ENCODE measurements around the gene PRSS12.

PRSS12 gene

DNA sequence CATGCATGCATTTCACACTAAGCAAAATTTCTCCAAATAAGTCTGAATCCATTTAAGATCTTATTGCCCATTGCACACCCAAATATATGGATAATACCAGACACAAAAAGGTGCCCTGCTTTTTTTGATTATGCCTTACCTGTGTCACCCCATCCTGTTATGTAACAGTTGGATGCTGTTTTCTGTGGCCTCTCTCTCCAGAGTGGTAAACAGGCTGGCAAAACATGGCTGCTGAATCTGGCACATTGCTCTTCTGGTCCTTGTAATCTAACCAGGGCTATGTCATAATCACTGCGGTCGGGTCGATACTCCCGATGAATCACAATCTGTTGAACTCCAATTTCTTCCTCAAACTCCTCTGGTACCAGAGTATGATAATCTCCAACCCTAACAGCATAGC lies 70.1 kb downstream of the PRSS12 start:
- Histone ChIP-seq H3K79me1 (ENCODE audit: low read length) (no peaks in the 10 kb centered on the region), H3K27me3 (ENCODE audit: insufficient read depth, low read length, poor library complexity) (no peaks in the 10 kb centered on the region), H3K4me3 (ENCODE audit: low read length) (no peak overlapping the region), H4K5ac (ENCODE audit: low read length) (no peak overlapping the region), H4K8ac (ENCODE audit: low read depth, low read length) (no peak overlapping the region), H3K79me2 (ENCODE audit: control insufficient read depth, insufficient read depth, low read length) (peaks cover 11% of the 10 kb centered on the region), H3K23ac (ENCODE audit: low read length) (no peak overlapping the region), H3K27ac (ENCODE audit: low read depth, low read length) (no peak overlapping the region), H2BK5ac (ENCODE audit: low read length) (no peak overlapping the region), H3K56ac (ENCODE audit: low read length) (no peak overlapping the region), H3K18ac (ENCODE audit: low read length) (no peak overlapping the region), H3K4me1 (ENCODE audit: control insufficient read depth, low read depth, low read length) (no peaks in the 10 kb centered on the region), H2AK5ac (ENCODE audit: low read length) (no peak overlapping the region), H3K4ac (ENCODE audit: low read depth, low read length) (no peak overlapping the region), H3K36me3 (ENCODE audit: control insufficient read depth, insufficient read depth, low read length) (no peaks in the 10 kb centered on the region), H3K4me2 (ENCODE audit: low read length) (no peak overlapping the region), H3K9ac (ENCODE audit: low read length) (no peak overlapping the region), H2BK15ac (replicated peaks; ENCODE audit: low read depth) (no peak overlapping the region), H2BK120ac (ENCODE audit: low read depth, low read length) (no peak overlapping the region)
- DNase-seq: peak; percentile 19
- no CpG with 5 or more reads among the region's 4 CpGs for WGBS (ENCODE audit: extremely low coverage, insufficient coverage, low lambda C conversion rate)

GRCh38 chr4:118281611-118282442 lies 71.0 kb downstream of the PRSS12 start:
- Histone ChIP-seq H3K79me2 (ENCODE audit: control insufficient read depth, insufficient read depth, low read length) (peaks cover 11% of the 10 kb centered on the region), H3K4me1 (ENCODE audit: control insufficient read depth, low read depth, low read length) (no peaks in the 10 kb centered on the region), H3K4me3 (ENCODE audit: low read length) (no peak overlapping the region), H3K18ac (ENCODE audit: low read length) (no peak overlapping the region), H3K4me2 (ENCODE audit: low read length) (no peak overlapping the region), H3K4ac (ENCODE audit: low read depth, low read length) (no peak overlapping the region), H3K56ac (ENCODE audit: low read length) (no peak overlapping the region), H3K27ac (ENCODE audit: low read depth, low read length) (no peak overlapping the region), H4K8ac (ENCODE audit: low read depth, low read length) (no peak overlapping the region), H2BK15ac (replicated peaks; ENCODE audit: low read depth) (no peak overlapping the region), H4K5ac (ENCODE audit: low read length) (no peak overlapping the region), H3K79me1 (ENCODE audit: low read length) (no peaks in the 10 kb centered on the region), H3K27me3 (ENCODE audit: insufficient read depth, low read length, poor library complexity) (no peaks in the 10 kb centered on the region), H3K36me3 (ENCODE audit: control insufficient read depth, insufficient read depth, low read length) (no peaks in the 10 kb centered on the region), H2BK5ac (ENCODE audit: low read length) (no peak overlapping the region), H3K23ac (ENCODE audit: low read length) (no peak overlapping the region), H2AK5ac (ENCODE audit: low read length) (no peak overlapping the region), H3K9ac (ENCODE audit: low read length) (no peak overlapping the region), H2BK120ac (ENCODE audit: low read depth, low read length) (no peak overlapping the region)
- DNase-seq: peak; percentile 42
- no CpG with 5 or more reads among the region's 9 CpGs for WGBS (ENCODE audit: extremely low coverage, insufficient coverage, low lambda C conversion rate)

DNA sequence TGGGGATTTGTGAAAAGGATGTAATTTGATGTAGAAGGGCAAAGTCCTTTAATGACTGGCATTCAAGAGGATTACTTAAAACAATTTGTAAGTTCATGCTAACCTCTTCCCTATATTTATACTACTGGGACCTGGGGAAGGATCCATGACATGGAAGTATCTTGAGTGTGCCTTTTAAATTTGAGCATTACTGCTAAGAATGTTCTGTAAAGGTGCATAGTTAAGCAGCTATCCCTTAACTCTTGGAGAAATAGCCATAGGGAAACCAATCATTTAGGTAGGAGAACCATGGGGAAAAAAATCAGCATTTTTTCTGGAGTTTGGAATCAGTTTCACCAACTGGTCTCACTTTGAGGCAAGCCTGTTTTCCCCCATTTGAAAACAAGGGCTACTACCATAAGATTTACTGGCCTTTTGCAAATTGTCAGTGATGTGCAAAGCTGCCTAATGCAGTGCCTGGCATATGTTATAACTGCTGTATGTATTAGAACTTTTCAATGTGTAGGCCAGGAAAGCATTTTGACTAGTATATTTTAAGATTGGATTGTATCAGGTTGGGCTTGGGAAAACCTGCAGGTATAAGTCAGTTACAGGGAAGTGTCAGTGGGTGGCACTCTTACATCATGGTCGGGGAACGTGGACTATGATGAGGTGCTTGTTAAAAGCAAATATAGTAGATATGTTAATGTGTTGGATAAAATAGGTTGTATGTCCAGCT lies 72.1 kb downstream of the PRSS12 start:
- Histone ChIP-seq H2BK15ac (replicated peaks; ENCODE audit: low read depth) (no peak overlapping the region), H3K79me1 (ENCODE audit: low read length) (no peaks in the 10 kb centered on the region), H3K4me1 (ENCODE audit: control insufficient read depth, low read depth, low read length) (no peaks in the 10 kb centered on the region), H3K18ac (ENCODE audit: low read length) (no peak overlapping the region), H2BK120ac (ENCODE audit: low read depth, low read length) (no peak overlapping the region), H3K4ac (ENCODE audit: low read depth, low read length) (no peak overlapping the region), H3K27me3 (ENCODE audit: insufficient read depth, low read length, poor library complexity) (no peaks in the 10 kb centered on the region), H2AK5ac (ENCODE audit: low read length) (no peak overlapping the region), H2BK5ac (ENCODE audit: low read length) (no peak overlapping the region), H3K36me3 (ENCODE audit: control insufficient read depth, insufficient read depth, low read length) (no peaks in the 10 kb centered on the region), H3K4me2 (ENCODE audit: low read length) (peak overlapping the region; percentile 47), H3K56ac (ENCODE audit: low read length) (peak overlapping the region; percentile 77), H3K4me3 (ENCODE audit: low read length) (no peak overlapping the region), H3K23ac (ENCODE audit: low read length) (no peak overlapping the region), H3K9ac (ENCODE audit: low read length) (peak overlapping the region; percentile 99), H3K27ac (ENCODE audit: low read depth, low read length) (no peak overlapping the region), H3K79me2 (ENCODE audit: control insufficient read depth, insufficient read depth, low read length) (peaks cover 11% of the 10 kb centered on the region), H4K5ac (ENCODE audit: low read length) (no peak overlapping the region), H4K8ac (ENCODE audit: low read depth, low read length) (no peak overlapping the region)
- DNase-seq: peak; percentile 80
- WGBS (ENCODE audit: extremely low coverage, insufficient coverage, low lambda C conversion rate): no CpG with 5 or more reads among the region's 2 CpGs

GRCh38 chr4:118279920-118280432 lies 72.8 kb downstream of the PRSS12 start:
- Histone ChIP-seq H4K8ac (ENCODE audit: low read depth, low read length) (no peak overlapping the region), H3K4me3 (ENCODE audit: low read length) (peak overlapping the region; percentile 62), H3K4ac (ENCODE audit: low read depth, low read length) (no peak overlapping the region), H3K79me2 (ENCODE audit: control insufficient read depth, insufficient read depth, low read length) (peaks cover 11% of the 10 kb centered on the region), H3K18ac (ENCODE audit: low read length) (no peak overlapping the region), H3K4me1 (ENCODE audit: control insufficient read depth, low read depth, low read length) (no peaks in the 10 kb centered on the region), H3K56ac (ENCODE audit: low read length) (peak overlapping the region; percentile 97), H2BK120ac (ENCODE audit: low read depth, low read length) (no peak overlapping the region), H3K23ac (ENCODE audit: low read length) (no peak overlapping the region), H3K27me3 (ENCODE audit: insufficient read depth, low read length, poor library complexity) (no peaks in the 10 kb centered on the region), H3K4me2 (ENCODE audit: low read length) (peak overlapping the region; percentile 44), H2BK5ac (ENCODE audit: low read length) (no peak overlapping the region), H2AK5ac (ENCODE audit: low read length) (no peak overlapping the region), H4K5ac (ENCODE audit: low read length) (no peak overlapping the region), H3K27ac (ENCODE audit: low read depth, low read length) (no peak overlapping the region), H3K36me3 (ENCODE audit: control insufficient read depth, insufficient read depth, low read length) (no peaks in the 10 kb centered on the region), H2BK15ac (replicated peaks; ENCODE audit: low read depth) (no peak overlapping the region), H3K9ac (ENCODE audit: low read length) (peak overlapping the region; percentile 99), H3K79me1 (ENCODE audit: low read length) (no peaks in the 10 kb centered on the region)
- DNase-seq: no peak
- WGBS (ENCODE audit: extremely low coverage, insufficient coverage, low lambda C conversion rate): no CpG with 5 or more reads among the region's 2 CpGs

GRCh38 chr4:118279328-118279727 lies 73.5 kb downstream of the PRSS12 start:
- H3K79me1 ChIP-seq (ENCODE audit: low read length): no peaks in the 10 kb centered on the region
- H3K9ac ChIP-seq (ENCODE audit: low read length): peak overlapping the region; percentile 99
- no CpG with 5 or more reads among the region's 13 CpGs for WGBS (ENCODE audit: extremely low coverage, insufficient coverage, low lambda C conversion rate)
- no peak overlapping the region for H2AK5ac ChIP-seq (ENCODE audit: low read length)
- H3K27ac ChIP-seq (ENCODE audit: low read depth, low read length): peak overlapping the region; percentile 1
- no peak overlapping the region for H2BK120ac ChIP-seq (ENCODE audit: low read depth, low read length)
- peak overlapping the region; percentile 97 for H3K56ac ChIP-seq (ENCODE audit: low read length)
- no peak overlapping the region for H2BK15ac ChIP-seq (replicated peaks; ENCODE audit: low read depth)
- H3K4me1 ChIP-seq (ENCODE audit: control insufficient read depth, low read depth, low read length): no peaks in the 10 kb centered on the region
- H3K4ac ChIP-seq (ENCODE audit: low read depth, low read length): no peak overlapping the region
- peak overlapping the region; percentile 62 for H3K4me3 ChIP-seq (ENCODE audit: low read length)
- DNase-seq: no peak
- H4K8ac ChIP-seq (ENCODE audit: low read depth, low read length): no peak overlapping the region
- no peaks in the 10 kb centered on the region for H3K36me3 ChIP-seq (ENCODE audit: control insufficient read depth, insufficient read depth, low read length)
- H4K5ac ChIP-seq (ENCODE audit: low read length): no peak overlapping the region
- H3K18ac ChIP-seq (ENCODE audit: low read length): no peak overlapping the region
- H2BK5ac ChIP-seq (ENCODE audit: low read length): no peak overlapping the region
- peaks cover 11% of the 10 kb centered on the region for H3K79me2 ChIP-seq (ENCODE audit: control insufficient read depth, insufficient read depth, low read length)
- H3K27me3 ChIP-seq (ENCODE audit: insufficient read depth, low read length, poor library complexity): no peaks in the 10 kb centered on the region
- no peak overlapping the region for H3K23ac ChIP-seq (ENCODE audit: low read length)
- H3K4me2 ChIP-seq (ENCODE audit: low read length): peak overlapping the region; percentile 49
